D341Med (cell line): ENCODE data around the gene ADAM19.

Experiments
- DNase-seq: peaks from one replicate; pipeline ENCODE4 v3.0.0; 2012; ENCODE audit warnings: low spot score

Gene ADAM19

DNA sequence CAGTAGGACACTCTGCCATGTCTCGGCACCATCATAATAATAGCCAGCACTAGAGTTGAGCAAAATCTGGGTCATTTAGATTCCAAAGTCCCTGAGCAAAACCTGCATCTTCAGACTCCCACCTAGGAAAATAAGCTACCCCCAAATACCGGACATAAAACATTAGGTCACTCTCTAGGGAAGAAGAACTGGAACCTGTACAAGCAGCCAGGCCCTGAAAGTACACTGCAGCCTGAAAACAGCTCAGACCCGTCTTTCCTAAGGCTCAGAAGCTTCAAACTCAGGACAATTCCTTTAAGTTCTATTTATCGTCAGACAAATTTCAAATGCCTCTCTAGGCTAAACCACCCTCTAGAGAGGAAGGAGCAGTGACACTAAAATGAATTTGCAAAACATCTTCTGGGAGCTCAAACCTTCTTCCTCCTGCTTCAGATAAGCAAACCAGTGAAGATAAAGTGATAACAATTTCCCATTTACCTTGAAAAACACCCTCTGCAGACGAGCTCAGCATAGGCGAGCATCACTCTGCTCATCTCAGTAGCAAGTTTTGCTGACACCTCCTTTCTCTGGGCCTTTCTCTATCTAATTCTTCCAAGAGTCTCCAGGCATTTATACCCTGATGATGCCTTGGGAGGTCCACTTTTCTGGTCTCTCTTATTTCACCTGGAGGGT lies 34.0 kb downstream of the ADAM19 start:
- DNase-seq = no peak

DNA sequence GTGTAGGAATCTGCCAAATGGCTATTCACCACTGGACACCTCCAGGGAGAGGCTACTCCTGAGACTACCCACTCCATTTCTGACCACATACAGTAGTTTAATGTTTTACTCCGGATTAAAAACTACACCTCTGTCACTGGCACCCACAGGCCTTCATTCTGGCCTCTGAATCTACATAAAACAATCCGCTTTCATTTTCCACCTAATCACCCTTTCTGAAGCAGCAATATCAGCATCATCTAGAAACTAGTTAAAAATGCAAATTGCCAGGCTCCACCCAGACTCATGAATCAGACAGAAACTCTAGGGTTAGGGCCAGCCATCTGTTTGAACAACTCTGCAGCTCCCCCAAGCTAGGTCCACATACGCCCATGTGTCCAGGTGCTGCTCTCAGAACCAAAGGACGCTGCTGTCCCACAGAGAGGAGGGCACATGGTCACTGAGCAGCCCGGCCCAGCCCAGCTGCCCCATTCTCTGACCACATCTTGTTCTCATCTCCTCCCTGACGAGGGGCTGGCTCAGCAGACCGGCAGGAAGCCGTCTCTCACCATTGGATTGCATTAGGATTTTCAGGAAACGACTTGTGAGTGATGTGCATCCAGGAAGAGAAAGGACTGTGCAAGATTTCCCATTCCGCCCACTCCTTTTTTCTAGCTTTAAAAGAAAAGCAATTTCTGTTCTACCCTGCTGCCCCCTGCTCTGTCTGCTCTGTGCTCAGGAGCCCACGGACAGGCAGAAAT lies 34.7 kb downstream of the ADAM19 start:
- DNase-seq = no peak

DNA sequence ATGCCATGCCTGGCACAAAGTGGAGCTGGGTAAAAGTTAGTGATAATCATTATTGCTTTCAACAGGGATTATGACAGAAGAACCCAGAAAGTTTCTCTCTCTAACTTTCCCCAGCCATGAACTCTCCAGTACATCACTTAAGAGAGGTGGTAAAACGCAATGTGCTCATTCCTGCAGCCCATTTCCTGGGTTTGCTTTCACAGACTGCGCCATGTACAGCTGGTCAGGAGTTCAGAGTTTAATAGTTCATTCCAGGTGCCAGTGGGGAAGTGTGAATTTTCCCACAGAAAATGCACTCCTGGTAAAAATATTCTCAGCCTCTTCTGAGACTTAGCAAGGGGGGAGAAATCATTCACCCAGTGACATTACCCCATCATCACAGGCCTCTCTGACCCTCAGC lies 35.5 kb downstream of the ADAM19 start:
- DNase-seq = no peak

DNA sequence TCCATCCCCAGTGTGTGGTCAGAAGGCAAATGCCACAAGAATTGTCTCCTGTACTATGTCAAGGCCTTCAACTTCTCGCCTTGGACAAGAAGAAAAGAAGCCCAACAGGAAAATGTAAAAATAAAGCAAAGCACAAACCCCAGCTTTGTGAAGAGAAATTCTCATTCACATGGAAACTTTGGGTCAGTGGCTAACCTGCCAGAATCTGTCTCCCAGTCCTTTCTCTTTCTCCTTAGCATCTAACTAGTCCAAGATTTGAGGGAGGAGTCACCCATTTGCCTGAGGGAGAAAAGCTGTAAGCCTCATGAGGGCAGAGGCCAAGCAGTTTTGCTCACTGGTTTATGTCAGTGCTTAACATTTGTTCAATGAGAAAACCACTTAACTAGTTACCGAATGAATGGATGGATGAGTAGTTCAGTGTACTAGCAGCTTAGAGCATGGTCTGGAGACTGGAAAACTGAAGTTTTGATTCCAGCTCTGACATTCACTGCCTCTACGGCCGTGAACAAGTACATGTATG lies 36.0 kb downstream of the ADAM19 start:
- DNase-seq = no peak

DNA sequence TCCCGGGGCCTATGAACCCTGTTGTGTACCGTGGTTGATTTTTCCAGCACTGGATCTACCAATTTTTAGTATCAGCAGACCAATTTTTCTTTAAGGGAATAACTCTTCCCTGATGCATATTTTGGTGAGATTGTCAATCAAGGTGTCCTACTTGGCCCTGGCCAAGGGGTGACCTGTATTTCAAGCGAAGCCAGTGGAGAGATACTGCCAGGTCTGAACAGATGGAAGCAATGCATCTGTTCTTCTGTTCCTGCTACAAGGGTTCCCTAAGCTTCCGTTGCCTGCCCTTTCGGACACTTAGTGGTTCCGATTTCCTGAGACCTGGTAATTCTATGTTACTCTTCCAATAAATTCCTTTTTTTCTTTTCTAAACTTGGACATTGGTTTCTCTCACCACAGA lies 37.3 kb downstream of the ADAM19 start:
- DNase-seq = no peak

DNA sequence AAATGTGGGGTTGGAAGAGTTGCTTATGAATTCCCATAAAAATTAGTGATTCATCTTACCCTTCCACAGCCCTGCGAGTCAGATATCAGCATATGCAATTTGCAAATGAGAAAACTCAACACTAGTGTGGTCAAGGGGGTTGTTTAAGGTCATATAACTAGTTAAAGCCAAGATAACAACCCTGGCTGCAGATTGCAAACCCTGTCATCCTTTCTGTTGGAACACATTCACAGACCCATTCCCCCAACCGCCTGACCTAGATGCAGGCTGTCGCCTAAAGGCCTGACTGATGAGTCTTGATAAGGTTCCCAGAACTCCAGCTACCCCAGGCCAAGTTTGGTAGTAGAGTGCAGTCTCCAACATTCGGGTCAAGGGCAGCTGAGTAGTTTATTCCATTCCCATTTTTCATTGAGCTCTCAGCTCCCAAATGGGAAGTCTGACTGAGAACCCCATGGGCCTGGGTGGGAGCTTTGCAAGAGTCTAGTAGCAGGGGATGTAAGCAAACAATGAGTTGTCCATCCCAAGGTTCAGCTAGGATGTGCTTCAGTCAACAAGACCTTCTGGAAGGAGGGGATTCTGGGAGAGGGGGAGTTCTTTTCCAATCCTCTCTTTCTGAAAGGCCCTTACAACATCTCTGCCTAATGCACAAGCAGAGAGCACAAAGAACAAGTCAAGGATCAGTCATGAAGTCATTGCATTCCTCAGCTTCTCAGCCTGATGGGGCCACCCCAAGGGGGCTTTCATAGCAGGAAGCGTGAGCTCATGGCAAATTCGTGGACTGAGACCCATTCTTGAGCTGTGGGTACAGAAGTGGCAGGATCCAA lies 40.3 kb downstream of the ADAM19 start:
- DNase-seq = no peak

DNA sequence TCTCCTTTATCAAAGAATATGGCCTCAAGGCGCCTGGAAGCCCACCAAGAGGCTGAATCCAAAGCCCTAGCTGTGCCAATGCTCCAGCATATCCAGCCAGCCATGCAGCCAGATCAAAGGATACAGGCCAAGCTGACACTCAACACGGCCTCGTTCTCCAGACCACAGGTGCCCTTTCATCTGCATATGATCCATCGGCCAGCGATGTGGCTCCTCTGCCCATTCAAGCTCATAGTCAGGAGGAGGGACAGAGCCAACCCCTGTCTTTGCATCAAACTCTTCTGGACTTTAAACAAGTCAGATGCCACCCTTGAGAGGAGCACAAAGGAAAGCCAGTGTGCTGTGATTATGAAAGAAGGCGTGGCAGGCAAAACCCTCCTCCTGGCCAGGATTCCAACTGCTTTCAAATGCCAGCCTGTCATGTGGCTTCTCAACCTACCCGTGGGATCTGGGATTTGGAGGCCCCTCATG lies 42.5 kb downstream of the ADAM19 start:
- DNase-seq = no peak

DNA sequence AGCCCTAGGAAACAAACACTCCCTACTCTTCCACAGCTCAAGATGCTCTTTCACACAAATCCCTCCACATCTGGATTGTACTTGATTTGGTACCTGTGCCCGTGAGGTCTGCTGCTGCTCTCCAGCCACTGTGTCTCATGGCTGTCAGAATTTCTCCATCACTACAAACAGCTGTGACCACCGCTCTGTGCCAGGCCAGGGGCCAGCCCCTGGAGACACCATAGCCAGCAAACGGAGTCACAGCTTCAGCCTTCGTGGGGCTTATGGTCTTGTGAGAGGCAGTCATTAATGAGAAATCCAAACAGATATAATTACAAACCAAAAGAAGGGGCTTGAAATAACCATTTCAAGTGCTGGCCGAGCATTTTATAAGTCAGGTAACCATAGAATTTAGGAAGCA lies 43.6 kb downstream of the ADAM19 start:
- DNase-seq = no peak

DNA sequence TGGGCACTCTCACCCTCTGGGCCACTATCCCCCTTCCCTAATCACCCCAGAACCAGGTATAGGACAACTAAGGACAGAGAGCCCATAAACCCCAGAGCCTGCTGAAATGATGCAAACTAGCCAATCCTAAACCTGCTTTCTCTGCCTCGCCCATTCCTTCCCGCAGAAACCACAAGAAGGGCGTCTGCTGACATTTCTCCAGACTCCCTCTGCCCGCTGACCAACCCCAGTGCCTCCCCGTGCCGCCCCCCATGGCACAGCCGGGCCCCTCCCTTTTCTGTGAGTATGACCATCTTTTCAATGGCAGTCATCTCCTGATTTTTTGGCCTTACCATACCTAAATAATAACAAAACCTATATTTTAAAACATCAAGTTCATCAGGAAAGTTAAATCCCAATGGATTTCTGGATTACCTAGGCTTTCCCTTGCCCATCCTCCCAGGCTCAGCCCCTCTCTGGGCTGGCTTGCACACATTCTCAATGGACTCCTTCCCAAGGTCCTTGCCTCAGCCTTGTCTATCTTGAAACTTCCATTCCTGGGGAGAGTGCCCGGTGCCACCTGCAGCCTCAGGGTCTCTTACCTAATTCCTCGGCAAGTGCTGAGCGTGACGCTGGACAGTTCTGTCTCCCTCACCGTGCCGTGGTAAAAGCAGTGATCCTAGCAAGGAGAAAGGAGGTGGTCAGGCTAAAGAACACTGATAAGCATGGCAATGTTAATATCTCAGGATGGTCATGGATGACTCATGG lies 45.2 kb downstream of the ADAM19 start:
- DNase-seq = no peak

DNA sequence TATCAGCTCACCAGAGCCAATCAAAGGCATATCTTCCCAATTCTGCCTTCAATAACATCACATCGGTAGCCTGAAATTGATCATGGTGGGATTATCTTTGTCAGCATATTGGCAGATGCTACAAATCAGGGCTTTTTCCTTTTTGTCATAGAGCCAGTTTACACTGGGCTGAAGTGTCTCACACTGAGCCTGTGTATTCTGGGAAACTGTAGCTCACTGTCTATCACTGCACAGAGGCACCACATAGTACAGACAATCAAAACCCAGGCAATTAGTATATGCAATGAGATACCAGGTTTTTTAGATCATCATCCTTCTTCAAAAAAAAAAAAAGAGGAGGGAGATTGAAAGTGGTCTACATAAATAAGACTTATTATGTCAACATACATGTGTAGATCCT lies 46.6 kb downstream of the ADAM19 start:
- DNase-seq = no peak

DNA sequence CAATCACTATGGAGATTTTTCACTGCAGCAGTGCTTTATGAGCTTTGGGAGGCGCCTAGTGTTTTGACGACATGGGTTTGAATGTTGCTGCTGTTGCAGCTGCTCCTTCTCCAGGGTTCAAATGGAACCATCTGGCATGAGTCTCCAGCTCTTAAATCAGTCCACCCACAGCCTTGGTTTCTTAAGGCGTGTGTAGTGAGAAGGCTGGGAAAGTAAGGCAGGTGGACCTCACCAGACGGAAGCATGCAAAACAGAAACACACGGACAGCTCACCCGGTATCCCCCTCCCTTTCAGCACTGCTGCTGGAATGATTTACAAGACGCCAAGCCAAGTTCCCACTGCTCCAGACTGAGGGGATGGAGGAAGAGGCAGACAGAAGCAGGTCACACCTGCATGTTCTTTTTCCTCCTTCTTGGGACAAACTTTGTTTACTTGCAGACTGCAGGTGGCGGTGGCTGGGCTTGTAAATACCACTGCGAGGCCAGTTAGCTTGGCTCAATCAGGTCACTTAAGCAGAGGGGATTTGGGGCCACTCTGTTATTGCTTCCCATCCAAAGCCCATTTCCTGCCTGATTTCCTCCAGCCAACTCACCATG lies 47.4 kb downstream of the ADAM19 start:
- no peak for DNase-seq

DNA sequence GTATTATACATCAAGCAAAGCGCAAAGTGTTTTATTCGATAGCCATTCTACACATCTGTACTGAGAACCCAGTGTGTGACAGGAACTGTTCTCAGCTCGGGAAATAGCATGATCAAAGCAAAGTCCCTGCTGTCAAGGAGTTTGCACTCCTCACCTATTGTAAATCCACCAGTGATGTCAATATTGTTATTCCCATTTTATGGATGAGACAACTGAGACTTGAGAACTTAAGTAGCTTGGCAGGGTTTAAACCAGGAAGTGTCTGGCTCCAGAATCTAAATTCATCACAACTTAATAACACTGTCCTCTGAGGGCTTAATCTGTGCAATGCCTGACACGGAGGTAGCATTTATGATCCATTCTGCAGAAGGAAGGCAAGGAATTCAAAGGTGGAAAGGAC lies 50.7 kb downstream of the ADAM19 start:
- no peak for DNase-seq

DNA sequence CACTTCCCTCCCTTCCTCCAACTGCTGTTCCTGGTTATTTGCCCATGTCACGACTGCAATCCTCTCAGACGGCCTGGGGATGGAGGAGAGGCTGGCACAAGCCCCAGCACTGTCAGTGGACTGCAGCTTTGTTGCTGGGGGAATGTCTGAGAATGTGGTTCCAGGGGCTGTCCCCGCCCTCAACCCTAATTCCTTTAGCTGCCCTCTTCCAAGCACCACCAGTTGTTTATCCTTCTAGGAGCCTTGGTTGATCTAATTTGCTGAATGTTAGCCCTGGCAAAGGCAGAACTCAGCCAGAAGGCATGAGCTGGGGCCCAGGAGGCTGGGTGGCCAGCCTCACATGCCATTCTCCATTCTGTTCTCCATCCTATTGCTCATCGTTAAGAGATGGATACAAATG lies 51.6 kb downstream of the ADAM19 start:
- no peak for DNase-seq

DNA sequence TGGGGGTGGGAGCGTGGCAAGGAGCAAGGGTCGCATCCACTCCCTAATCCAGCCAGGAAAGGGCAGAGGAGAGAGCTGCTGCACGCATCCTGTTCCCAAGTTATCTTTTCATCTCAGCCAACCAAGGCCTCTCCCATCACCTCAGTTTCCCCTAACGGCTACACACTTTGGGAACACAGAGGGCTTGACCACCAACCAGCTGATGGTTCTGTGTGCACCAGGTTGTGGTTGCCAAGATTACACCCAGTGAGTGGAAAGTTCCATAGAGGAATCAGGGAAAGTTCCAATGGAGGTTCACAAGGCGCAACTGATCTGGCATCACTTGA lies 53.9 kb downstream of the ADAM19 start:
- DNase-seq = no peak

DNA sequence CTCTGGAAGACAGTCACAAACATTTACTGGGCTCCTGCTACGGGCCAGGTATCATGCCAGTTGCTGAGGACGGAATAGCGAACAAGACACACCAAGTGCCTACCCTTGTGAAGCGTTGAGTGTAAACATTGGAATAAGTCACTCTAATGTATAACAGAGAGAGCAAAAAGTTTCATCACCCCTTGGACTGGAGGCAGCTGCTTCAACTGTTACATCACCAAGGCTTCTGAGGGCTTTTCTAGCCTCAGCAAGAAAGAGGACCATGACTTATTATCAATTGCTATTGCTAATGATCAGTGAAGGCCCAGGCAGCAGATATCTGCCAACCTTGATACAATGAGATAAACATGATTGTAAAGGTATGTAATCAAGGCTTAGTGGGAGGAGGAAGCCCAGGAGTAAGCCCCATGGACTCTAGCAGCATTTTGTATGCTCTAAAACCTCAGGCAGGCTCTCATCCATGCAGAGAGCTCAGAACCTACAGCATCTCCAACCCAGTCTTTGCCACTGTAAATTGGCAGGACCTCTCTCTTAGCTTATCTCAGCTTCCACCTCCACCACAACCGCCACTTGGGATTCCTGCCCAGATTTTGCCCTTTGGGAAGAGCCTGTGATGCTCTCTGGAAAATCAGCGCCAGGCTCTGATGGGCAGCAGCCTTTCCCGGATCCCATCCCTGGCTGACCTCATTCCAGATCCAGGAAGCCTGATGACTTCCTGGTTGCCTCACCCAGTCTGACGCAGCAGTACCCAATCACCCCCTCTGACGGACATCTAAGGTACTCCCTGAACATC lies 54.5 kb downstream of the ADAM19 start:
- DNase-seq = no peak

DNA sequence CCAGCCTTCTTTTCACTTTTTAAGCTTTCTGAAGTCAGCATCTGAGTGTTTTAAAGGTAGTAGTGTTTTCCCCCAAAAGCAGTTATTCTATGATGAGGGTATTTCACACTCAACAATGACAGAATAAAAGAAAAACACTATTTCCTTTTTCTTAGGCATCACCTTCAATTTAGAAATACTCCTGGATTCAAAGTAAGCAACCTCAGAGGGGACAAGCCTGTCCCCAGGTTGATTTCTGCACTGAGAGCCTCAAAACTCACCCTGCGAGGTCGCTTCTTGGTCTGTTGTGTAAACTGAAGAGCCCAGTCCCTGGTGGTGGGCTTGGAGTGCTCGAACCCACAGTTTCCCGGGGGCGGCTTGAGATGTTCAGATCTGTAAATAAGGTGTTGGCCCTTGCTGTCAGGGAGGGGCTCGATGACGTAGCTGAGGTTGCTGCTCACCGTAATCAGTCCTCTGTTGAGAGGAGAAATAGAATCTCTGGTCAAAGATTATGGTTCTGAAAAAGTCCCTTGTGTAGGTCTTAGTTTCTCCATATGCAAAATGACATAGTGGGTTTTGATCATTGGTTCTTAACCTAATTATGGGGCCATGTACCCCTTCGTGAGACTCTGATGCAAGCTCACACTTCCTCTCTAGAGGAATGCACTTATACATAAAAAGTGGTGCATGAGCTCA lies 55.9 kb downstream of the ADAM19 start:
- DNase-seq = no peak

DNA sequence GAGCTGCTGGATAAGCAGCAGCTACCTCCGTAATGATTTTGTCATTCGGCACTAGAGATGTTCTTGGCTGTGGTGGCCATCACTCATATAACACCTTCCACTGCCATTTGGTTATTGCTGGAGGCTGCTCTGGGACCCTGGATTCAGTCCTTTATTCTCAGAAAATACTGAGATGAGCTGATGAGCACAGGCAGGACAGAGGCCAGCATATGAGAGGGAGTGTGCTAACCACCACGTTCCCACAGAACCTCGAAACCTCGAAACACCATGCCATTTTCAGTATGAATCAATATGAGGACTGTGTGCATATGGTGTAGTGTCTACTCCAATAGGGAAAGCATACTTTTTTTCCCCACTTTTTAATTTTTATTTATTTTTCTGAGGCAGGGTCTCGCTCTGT lies 56.6 kb downstream of the ADAM19 start:
- DNase-seq = no peak

DNA sequence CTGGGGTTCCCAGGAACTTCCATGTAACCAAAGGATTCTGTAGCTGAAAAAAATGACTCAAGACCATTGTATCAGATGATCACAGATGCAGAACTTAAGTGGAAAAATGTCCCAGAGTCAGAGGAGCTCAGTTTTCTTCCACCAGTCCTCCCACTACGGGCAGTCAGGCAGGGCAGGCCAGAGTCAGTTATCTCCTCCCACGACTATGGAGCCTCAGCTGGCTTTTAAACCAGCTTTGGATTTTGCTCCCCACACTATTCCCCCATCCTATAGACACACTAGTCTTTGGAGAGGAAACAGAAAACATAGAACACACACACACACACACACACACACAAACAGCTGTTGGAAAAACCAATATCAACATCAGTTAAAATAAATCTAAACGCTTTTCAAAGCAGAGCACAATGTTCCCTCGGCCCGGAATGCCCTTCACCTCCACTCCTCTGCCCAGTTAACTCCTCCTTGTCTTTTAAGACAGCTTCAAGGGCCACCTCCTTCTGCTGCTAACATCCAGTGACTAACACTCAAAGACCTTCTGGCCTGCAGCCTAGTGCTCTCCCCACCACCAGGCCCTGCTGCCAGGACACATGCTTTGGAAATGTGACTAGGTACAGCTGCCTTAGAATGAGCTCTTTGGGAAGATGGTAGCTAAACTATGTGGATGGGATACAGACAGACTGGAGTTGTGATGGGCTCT lies 58.8 kb downstream of the ADAM19 start:
- DNase-seq = no peak

DNA sequence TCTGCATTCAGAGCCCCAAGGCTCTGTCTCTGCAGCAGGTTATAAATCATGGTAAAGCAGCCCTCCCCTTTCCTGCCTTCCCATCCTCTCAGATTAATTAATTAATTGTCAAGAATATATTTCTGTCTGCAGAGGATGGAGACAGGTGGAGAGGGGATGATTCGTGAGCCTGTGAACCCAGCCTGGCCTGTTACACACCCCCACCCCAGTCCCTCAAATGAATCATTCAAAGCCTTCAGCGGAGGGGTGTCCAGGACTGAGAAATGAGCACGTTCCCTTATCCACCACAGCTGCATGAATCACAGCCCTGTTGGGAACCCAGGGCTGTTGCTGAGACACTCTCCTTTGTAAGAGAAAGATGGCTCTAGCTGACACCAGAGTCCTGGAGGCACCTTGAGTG lies 59.6 kb downstream of the ADAM19 start:
- no peak for DNase-seq

DNA sequence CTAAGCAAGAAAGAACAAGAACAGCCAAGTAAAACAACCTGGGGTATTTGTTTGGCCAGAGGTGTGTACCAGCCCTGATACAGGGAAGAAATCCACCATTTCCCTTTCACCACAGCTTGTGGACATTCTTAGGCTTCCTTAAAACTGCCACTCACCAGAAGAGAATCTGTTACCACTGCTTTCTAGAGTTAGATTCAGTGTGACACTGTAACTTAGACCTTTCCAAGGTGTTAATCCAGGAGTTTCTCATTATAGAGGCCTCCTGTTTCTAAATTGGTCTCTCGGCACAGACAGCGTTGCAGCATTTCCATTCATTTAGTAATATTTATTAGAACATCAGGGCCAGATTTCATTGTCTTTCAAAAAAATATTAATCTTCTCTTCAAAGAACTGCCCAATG lies 60.6 kb downstream of the ADAM19 start:
- DNase-seq = no peak
